K562 (cell line): ENCODE results near the gene SEPTIN12. TPM values are rescaled to one million over a fixed set of nuclear protein-coding genes. Genes with fewer than 3 reads are reported as not detected.

Source experiments
- ATAC-seq: fragments of 200-7000 bp; cut with Tn5 transposase; 3 replicates; pipeline ENCODE4 v1.9.1; 2020; ENCODE audit warnings: moderate library complexity
- BruUV-seq: library from RNA; stranded (reverse); fragments of 400-500 nt; replicated peaks from 2 replicates; lab custom pipeline; 2021; lab: Mats Ljungman, UMichigan
- CTCF ChIA-PET: fragments of 300-600 bp; formaldehyde crosslinking; extraction: SDS; loops from one replicate; lab custom pipeline; 2021; ENCODE audit warnings: low intra/inter-chr PET ratio; lab: Yijun Ruan, JAX
- POLR2A ChIA-PET: fragments of 300-600, 350-650 bp; sonication (Branson Sonifier 250); formaldehyde crosslinking; extraction: SDS; loops from one replicate; lab custom pipeline; 2021; ENCODE audit warnings: antibody characterized with exemption, inconsistent platforms; lab: Yijun Ruan, JAX
- DNase-seq, 4 experiments: peaks; one replicate each; pipeline versions ENCODE4 v3.0.0 to v3.0.0-alpha.2; 2011 to 2018; ENCODE audit warnings: low spot score in 3 of 4, mixed read lengths in 3 of 4; ENCODE audit errors: extremely low read depth in 1 of 4
- FAIRE-seq: peaks from 2 replicates; lab custom pipeline; 2011; peaks lifted over from hg19 to GRCh38; lab: Jason Lieb, UNC
- H2AFZ ChIP-seq: 2 replicates; pipeline ENCODE4 v1.6.0; 2011; ENCODE audit warnings: low read depth, low read length, control low read depth, inconsistent platforms
- H3K27ac ChIP-seq: fragments of 200-600 bp; 3 replicates; pipeline ENCODE4 v1.8.0; 2011; ENCODE audit warnings: low read depth, mild to moderate bottlenecking, control low read depth, inconsistent platforms, low read length, moderate library complexity, mixed read lengths; ENCODE audit errors: extremely low read depth
- H3K27me3 ChIP-seq, 2 experiments: fragments of 300-600 bp in 1 of 2; 2 replicates in 1 of 2; 3 replicates in 1 of 2; pipeline versions ENCODE4 v1.6.0 to v1.8.0; 2011; ENCODE audit warnings: inconsistent platforms in 2 of 2, low read length in 2 of 2, mild to moderate bottlenecking in 1 of 2, mixed read lengths in 1 of 2, moderate library complexity in 1 of 2; ENCODE audit not compliant: control insufficient read depth in 2 of 2, insufficient read depth in 2 of 2
- H3K36me3 ChIP-seq: fragments of 300-600 bp; 3 replicates; pipeline ENCODE4 v1.8.0; 2011; ENCODE audit warnings: mild to moderate bottlenecking, low read length, inconsistent platforms; ENCODE audit not compliant: control insufficient read depth, insufficient read depth
- H3K4me1 ChIP-seq, 2 experiments: fragments of 200-600 bp in 1 of 2; replicated peaks in 1 of 2; 2 replicates in 1 of 2; 3 replicates in 1 of 2; pipeline versions ENCODE4 v1.5.1 to v1.8.0; 2011; ENCODE audit warnings: inconsistent platforms in 2 of 2, low read length in 2 of 2, mild to moderate bottlenecking in 1 of 2, mixed read lengths in 1 of 2, moderate library complexity in 1 of 2; ENCODE audit not compliant: control insufficient read depth in 2 of 2, insufficient read depth in 2 of 2
- H3K4me2 ChIP-seq: 2 replicates; pipeline ENCODE4 v1.6.1; 2011; ENCODE audit warnings: low read length, control low read depth, inconsistent platforms, mixed read lengths; ENCODE audit not compliant: insufficient read depth
- H3K4me3 ChIP-seq: fragments of 200-600 bp; sonication (generic), shearing (Covaris generic); 2 replicates; pipeline ENCODE4 v1.5.1; 2016; ENCODE audit warnings: control low read depth, inconsistent platforms
- H3K79me2 ChIP-seq: fragments of 200-600 bp; 3 replicates; pipeline ENCODE4 v1.8.0; 2011; ENCODE audit warnings: low read length, inconsistent platforms; ENCODE audit not compliant: control insufficient read depth, insufficient read depth
- H3K9ac ChIP-seq, 2 experiments: 2 replicates each; pipeline versions ENCODE4 v1.6.0 to v1.6.1; 2011; ENCODE audit warnings: low read depth in 2 of 2, low read length in 2 of 2, control low read depth in 1 of 2, inconsistent platforms in 1 of 2, mild to moderate bottlenecking in 1 of 2, mixed read lengths in 1 of 2; ENCODE audit not compliant: insufficient read depth in 1 of 2
- H3K9me1 ChIP-seq: one replicate; pipeline ENCODE4 v1.6.0; 2011; ENCODE audit warnings: inconsistent platforms, mild to moderate bottlenecking, low read length, moderate library complexity; ENCODE audit not compliant: control insufficient read depth, insufficient read depth
- H3K9me3 ChIP-seq: replicated peaks from 2 replicates; pipeline ENCODE4 v1.5.1; 2011; ENCODE audit warnings: low read depth, low read length, inconsistent platforms; ENCODE audit not compliant: control insufficient read depth, insufficient read depth
- H4K20me1 ChIP-seq: replicated peaks from 2 replicates; pipeline ENCODE4 v1.6.1; 2011; ENCODE audit warnings: low read length, inconsistent platforms, mixed read lengths; ENCODE audit not compliant: control insufficient read depth, insufficient read depth
- ESRRA ChIP-seq: fragments of 450-650 bp; IDR thresholded peaks from 2 replicates; pipeline ENCODE4 v1.6.1; 2014; ENCODE audit warnings: low read depth, mild to moderate bottlenecking, moderate library complexity, borderline replicate concordance
- FOXJ3 ChIP-seq: sonication (generic); formaldehyde crosslinking; IDR thresholded peaks from 2 replicates; pipeline ENCODE4 v1.4.0; 2020; ENCODE audit warnings: mild to moderate bottlenecking, missing genetic modification reagents
- NR4A1 ChIP-seq, 2 experiments: fragments of 250-450 bp in 1 of 2; fragments of 450-650 bp in 1 of 2; sonication (Bioruptor Pico) in 1 of 2; IDR thresholded peaks; 2 replicates each; pipeline versions ENCODE4 v1.4.0 to v1.6.1; 2016 to 2020; ENCODE audit warnings: mild to moderate bottlenecking in 2 of 2, missing compliant biosample characterization in 1 of 2, missing genetic modification characterization in 1 of 2, moderate library complexity in 1 of 2
- PHF20 ChIP-seq: fragments of 450-650 bp; IDR thresholded peaks from 2 replicates; pipeline ENCODE4 v1.6.1; 2018; ENCODE audit not compliant: partially characterized antibody
- POLR2G ChIP-seq: fragments of 200-400 bp; formaldehyde crosslinking; IDR thresholded peaks from 2 replicates; pipeline ENCODE4 v1.6.1; 2017; ENCODE audit warnings: low read depth, mild to moderate bottlenecking, antibody characterized with exemption, low read length, moderate library complexity
- WGBS: fragments of 100-300 bp; shearing (Covaris generic); methylation state at CpG from one replicate; pipeline ENCODE4 v1.1.6; 2016; ENCODE audit warnings: low coverage, mixed read lengths; ENCODE audit not compliant: insufficient coverage; ENCODE audit errors: missing lambda C conversion rate; 5-methylcytosine and 5-hydroxymethylcytosine counted together
- in situ Hi-C: fragments of 300-500 bp; cut with MboI; formaldehyde crosslinking; loops from 4 replicates; pipeline ENCODE4 v1.15.0; 2018; ENCODE audit warnings: inconsistent platforms, mixed read lengths
- intact Hi-C: fragments of 100-400 bp; cut with micrococcal nuclease; formaldehyde crosslinking; loops from 2 replicates; pipeline ENCODE4 v1.14.2; 2022
- polyA plus RNA-seq, 8 experiments: library from polyadenylated mRNA; depleted of rRNA in 4 of 8; stranded (reverse) in 5 of 8; unstranded in 3 of 8; fragments of >200 nt; fragmentation: Nextera tagmentation in 2 of 8; fragmentation: Illumina TruSeq in 1 of 8; extraction: Ambion mirVana in 2 of 8; extraction: Trizol in 1 of 8; gene quantifications; 2 replicates each; pipeline versions ENCODE4 v1.2.1 to v1.2.3, GENCODE V29; 2011 to 2014; ENCODE audit warnings: inconsistent platforms in 1 of 8, missing spikeins in 1 of 8
- total RNA-seq, 7 experiments: library from RNA; depleted of rRNA in 6 of 7; stranded (reverse); fragments of >200 nt in 6 of 7; fragmentation: Illumina TruSeq in 2 of 7; extraction: Trizol in 2 of 7; gene quantifications; 2 replicates each; pipeline versions ENCODE4 v1.2.1 to v1.2.3, GENCODE V29; 2011 to 2021; ENCODE audit warnings: low replicate concordance in 1 of 7

The SEPTIN12 gene
- total and polyA plus RNA-seq, 9 of the 15 experiments (the other 6 are each of a cell fraction or from before 2014, with no cell fraction given) = not detected

GRCh38 chr16:4796982-4797804, 9.0 kb upstream of the SEPTIN12 start:
- H3K4me1 ChIP-seq = peaks cover 10 to 49% of the 10 kb centered on the region in 2 experiments; a peak in 4 of 5 replicates
- WGBS = 80% methylated on average over 18 of the region's 21 CpGs

GRCh38 chr16:4795828-4796572, 7.9 kb upstream of the SEPTIN12 start:
- ChIA-PET CTCF (no interaction called here), POLR2A (no interaction called here)
- Histone ChIP-seq H3K4me2 (no peak overlapping the region), H3K9ac (0 out of 4 replicates have a peak overlapping the region, but pooled peaks of 1 of the 2 experiments have one; percentile 28), H4K20me1 (no peaks in the 10 kb centered on the region), H3K79me2 (no peaks in the 10 kb centered on the region), H3K9me1 (no peaks in the 10 kb centered on the region), H3K27ac (no peak overlapping the region), H3K9me3 (no peaks in the 10 kb centered on the region), H3K4me1 (peaks cover 3 to 37% of the 10 kb centered on the region in 2 experiments; a peak in 3 of 5 replicates), H3K27me3 (no peaks in the 10 kb centered on the region), H2AFZ (no peak overlapping the region), H3K4me3 (no peak overlapping the region), H3K36me3 (peaks cover 13% of the 10 kb centered on the region; the same call in 1 of the 3 replicates)
- BruUV-seq = no TSS peak
- FAIRE-seq = no peak
- 83% methylated on average over 30 of the region's 30 CpGs for WGBS
- DNase-seq = no peak
- intact Hi-C loops = no loop called here
- in situ Hi-C loops = no loop called here
- no peak for ATAC-seq
- TF ChIP-seq PHF20 (no peak), POLR2G (0 out of 2 replicates have a peak, but pooled peaks have one; percentile 9), NR4A1 (CRISPR knock-in tag; IDR thresholded peaks at IDR 0.05) (no peak), NR4A1 (tag; IDR thresholded peaks at IDR 0.05) (no peak)
- TF ChIP-seq, all 486 proteins: peak for 1

More at GRCh38 chr16:4796982-4797804, 9.0 kb upstream of the SEPTIN12 start:
- FAIRE-seq = no peak
- 0 out of 3 replicates have a peak overlapping the region, but pooled peaks have one; percentile 39 for H3K27ac ChIP-seq
- no peaks in the 10 kb centered on the region for H3K27me3 ChIP-seq
- H3K4me2 ChIP-seq = no peak overlapping the region
- H3K79me2 ChIP-seq = peaks cover 6% of the 10 kb centered on the region; the same call in 1 of the 3 replicates
- in situ Hi-C loops = no loop called here
- no peak for TF ChIP-seq FOXJ3 (CRISPR knock-in tag)
- TF ChIP-seq ESRRA = peak; percentile 57
- no peaks in the 10 kb centered on the region for H3K9me3 ChIP-seq
- ATAC-seq = no peak
- intact Hi-C loops = no loop called here
- no peak overlapping the region for H3K4me3 ChIP-seq
- H3K9me1 ChIP-seq = no peaks in the 10 kb centered on the region
- no peak for DNase-seq
- peaks cover 13% of the 10 kb centered on the region; the same call in 1 of the 3 replicates for H3K36me3 ChIP-seq
- ChIA-PET POLR2A (interaction anchor here (0.6 to 1.2 kb wide), 2 partner anchors 9 to 144 kb away, joined by 3 to 4 read pairs; partner anchors contain the start of gene SEPTIN12), CTCF (no interaction called here)
- no peak overlapping the region for H2AFZ ChIP-seq
- H3K9ac ChIP-seq = no peak overlapping the region; a peak in 2 of 4 replicates
- BruUV-seq = no TSS peak
- no peaks in the 10 kb centered on the region for H4K20me1 ChIP-seq
